PC-9 (cell line): Measurements from ENCODE around the gene CARMIL1.

ENCODE experiments used
- CTCF ChIP-seq: fragments of 200-600 bp; sonication (generic); conservative IDR thresholded peaks from 2 replicates; pipeline ENCODE4 v1.6.1; 2017; ENCODE audit warnings: mixed run types, antibody characterized with exemption, mild to moderate bottlenecking, moderate library complexity
- EZH2 ChIP-seq: fragments of 200-600 bp; sonication (generic); IDR thresholded peaks from 2 replicates; pipeline ENCODE4 v1.8.0; 2017; ENCODE audit warnings: antibody characterized with exemption, low read depth

GRCh38 chr6:25381077-25381476 is 101.9 kb downstream of the CARMIL1 start:
- no peak for TF ChIP-seq CTCF
- no peak for TF ChIP-seq EZH2
